ENCODE data around the gene RBM25. TPM values are rescaled to one million over a fixed set of nuclear protein-coding genes. Genes with fewer than 3 reads are reported as not detected.
"Not testable (repeated sequence)": the region's sequence is repeated elsewhere in the genome, so short reads cannot be mapped to it uniquely, and the experiment has no call there.

RBM25 gene
- 10 to 100 TPM; 15.6 to 29.7 (median 23.8) TPM for polyA plus RNA-seq

GRCh38 chr14:73058224-73058921, at the start of gene RBM25:
RBM25 (plus strand) TSS chr14:73058534; CDS start chr14:73071642, 13,108 bp downstream.
- H3K27ac ChIP-seq (ENCODE audit: low read depth, low read length): peak within 1 kb of the TSS; percentile 77
- WGBS, 3 donors: 0% methylated on average over 53 to 57 of the region's 57 CpGs

- 94 to 98% (median 97%) methylated on average over 7 of the region's 7 CpGs for WGBS, 3 donors
- not testable (repeated sequence) for H3K27ac ChIP-seq (ENCODE audit: low read depth, low read length)
Observed at GRCh38 chr14:73011189-73011588, 47.1 kb upstream of the RBM25 start.

GRCh38 chr14:73014105-73014504, 44.2 kb upstream of the RBM25 start:
- H3K27ac ChIP-seq (ENCODE audit: low read depth, low read length): no peak overlapping the region
- WGBS, 3 donors: 78 to 91% (median 88%) methylated on average over 2 of the region's 2 CpGs

- 95 to 98% (median 98%) methylated on average over 14 of the region's 14 CpGs for WGBS, 3 donors
- not testable (repeated sequence) for H3K27ac ChIP-seq (ENCODE audit: low read depth, low read length)
Observed at GRCh38 chr14:73015552-73015951, 42.8 kb upstream of the RBM25 start.

- WGBS, 3 donors: 92 to 97% (median 94%) methylated on average over 10 of the region's 10 CpGs
Observed at GRCh38 chr14:73016011-73016410, 42.3 kb upstream of the RBM25 start.

GRCh38 chr14:73022051-73022450, 36.3 kb upstream of the RBM25 start:
- WGBS, 3 donors: 93 to 99% (median 97%) methylated on average over 4 of the region's 4 CpGs
- no peak overlapping the region for H3K27ac ChIP-seq (ENCODE audit: low read depth, low read length)

More at GRCh38 chr14:73016011-73016410, 42.3 kb upstream of the RBM25 start:
- not testable (repeated sequence) for H3K27ac ChIP-seq (ENCODE audit: low read depth, low read length)

- no peak overlapping the region for H3K27ac ChIP-seq (ENCODE audit: low read depth, low read length)
- 72 to 90% (median 81%) methylated on average over 3 of the region's 3 CpGs for WGBS, 3 donors
Observed at GRCh38 chr14:73025544-73025943, 32.8 kb upstream of the RBM25 start.

- H3K27ac ChIP-seq (ENCODE audit: low read depth, low read length): no peak overlapping the region
- 1 to 4% (median 2%) methylated on average over 17 to 21 of the region's 21 CpGs for WGBS, 3 donors
Observed at GRCh38 chr14:73026243-73026844, 32.0 kb upstream of the RBM25 start.

GRCh38 chr14:73026845-73027542, 31.3 kb upstream of the RBM25 start, which contains the start of gene ZFYVE1:
ZFYVE1 (minus strand) TSS chr14:73027106; CDS start chr14:73024508, 2,598 bp downstream.
- 1% methylated on average over 36 to 41 of the region's 42 CpGs for WGBS, 3 donors
- no peak within 1 kb of the TSS for H3K27ac ChIP-seq (ENCODE audit: low read depth, low read length)

- H3K27ac ChIP-seq (ENCODE audit: low read depth, low read length): no peak overlapping the region
- 37 to 43% (median 37%) methylated on average over 3 of the region's 3 CpGs for WGBS, 3 donors
Observed at GRCh38 chr14:73027546-73027945, 30.8 kb upstream of the RBM25 start.

GRCh38 chr14:73027984-73028383, 30.4 kb upstream of the RBM25 start:
- H3K27ac ChIP-seq (ENCODE audit: low read depth, low read length): no peak overlapping the region

- WGBS, 3 donors: 90 to 91% (median 91%) methylated on average over 9 of the region's 9 CpGs
- not testable (repeated sequence) for H3K27ac ChIP-seq (ENCODE audit: low read depth, low read length)
Observed at GRCh38 chr14:73036706-73037450, 21.5 kb upstream of the RBM25 start.

- 97 to 99% (median 98%) methylated on average over 1 of the region's 1 CpG for WGBS, 3 donors
- no peak overlapping the region for H3K27ac ChIP-seq (ENCODE audit: low read depth, low read length)
Observed at GRCh38 chr14:73047808-73048207, 10.5 kb upstream of the RBM25 start.

GRCh38 chr14:73049428-73049827, 8.9 kb upstream of the RBM25 start:
- 62 to 66% (median 65%) methylated on average over 4 of the region's 4 CpGs for WGBS, 3 donors
- no peak overlapping the region for H3K27ac ChIP-seq (ENCODE audit: low read depth, low read length)

- WGBS, 3 donors: 89 to 96% (median 91%) methylated on average over 1 of the region's 1 CpG
- H3K27ac ChIP-seq (ENCODE audit: low read depth, low read length): no peak overlapping the region
Observed at GRCh38 chr14:73055251-73055650, 3.1 kb upstream of the RBM25 start.

- H3K27ac ChIP-seq (ENCODE audit: low read depth, low read length): peak overlapping the region; percentile 76
- WGBS, 3 donors: 3 to 9% (median 5%) methylated on average over 8 of the region's 8 CpGs
Observed at GRCh38 chr14:73057944-73058223, 450 bp upstream of the RBM25 start.

- peak overlapping the region; percentile 77 for H3K27ac ChIP-seq (ENCODE audit: low read depth, low read length)
- WGBS, 3 donors: 0% methylated on average over 24 to 27 of the region's 27 CpGs
Observed at GRCh38 chr14:73058922-73059673, 764 bp downstream of the RBM25 start.

GRCh38 chr14:73069585-73069984, 11.3 kb downstream of the RBM25 start:
- H3K27ac ChIP-seq (ENCODE audit: low read depth, low read length): no peak overlapping the region
- 93 to 98% (median 98%) methylated on average over 4 of the region's 4 CpGs for WGBS, 3 donors
